ENCODE measurements around the gene TRIM66.

TRIM66 gene

DNA sequence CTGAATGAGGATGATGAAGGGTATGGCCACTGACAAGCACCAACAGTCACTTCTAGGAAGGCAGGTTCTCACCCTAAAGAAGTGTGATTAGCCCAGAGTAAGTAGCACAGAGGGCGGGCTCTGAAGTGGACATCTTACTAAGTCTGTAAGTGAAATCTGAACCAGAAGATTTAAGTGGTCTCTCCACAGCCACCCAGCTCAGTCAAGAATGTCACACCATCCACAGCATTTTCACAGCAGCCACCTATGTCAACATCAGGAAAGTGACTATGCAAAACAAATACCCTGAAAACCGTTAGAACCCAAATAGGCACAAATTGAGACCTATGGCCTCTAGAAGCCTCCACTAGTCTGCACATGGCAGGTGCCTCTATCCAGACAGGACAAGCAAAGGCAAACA is 65.4 kb downstream of the TRIM66 start:
- Histone ChIP-seq H3K9ac (ENCODE audit: low read depth, low read length) (no peak overlapping the region), H3K9me3 (replicated peaks; ENCODE audit: low read length) (no peaks in the 10 kb centered on the region), H3K4me1 (ENCODE audit: control insufficient read depth, insufficient read depth, low read length) (no peaks in the 10 kb centered on the region), H3K36me3 (ENCODE audit: insufficient read depth, low read length) (peaks cover 48% of the 10 kb centered on the region), H3K4me2 (ENCODE audit: low read length) (no peak overlapping the region), H3K27me3 (ENCODE audit: control insufficient read depth, insufficient read depth, low read length) (no peaks in the 10 kb centered on the region), H3K4me3 (ENCODE audit: low read length) (no peak overlapping the region)

DNA sequence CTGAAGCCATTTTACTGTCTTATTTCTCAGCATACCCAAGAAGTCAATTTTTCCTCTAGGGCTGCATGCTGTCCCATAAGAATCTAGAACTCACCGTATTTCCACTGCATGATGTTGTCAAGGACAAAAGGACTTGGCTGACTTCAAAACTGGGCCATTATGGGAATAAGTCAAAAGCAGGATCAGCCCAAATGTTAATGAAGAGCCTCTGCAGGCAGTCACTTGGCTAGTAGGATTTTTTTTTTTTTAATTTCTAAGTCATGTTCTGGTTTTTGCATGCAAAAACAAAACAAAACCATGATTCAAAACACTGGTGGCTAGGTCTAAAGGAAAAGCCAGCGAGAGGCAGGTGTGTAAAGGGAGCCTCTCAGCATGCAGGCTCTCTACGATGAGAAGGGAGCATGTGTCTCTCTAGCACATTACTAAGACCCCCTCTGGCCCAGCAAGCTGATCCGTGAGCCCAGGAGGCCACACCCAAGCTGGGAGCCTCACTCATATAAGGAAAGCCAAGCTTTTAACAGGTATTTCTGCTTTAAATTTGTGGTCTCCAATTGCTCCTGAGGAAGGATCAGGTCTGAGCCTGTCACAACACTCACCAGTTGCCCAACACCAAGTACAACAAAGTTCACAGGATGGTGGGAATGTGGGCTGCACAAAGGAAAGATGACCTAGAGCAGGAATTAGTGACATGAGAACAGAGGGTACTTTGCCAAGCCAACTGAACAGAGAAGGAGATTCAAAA is 67.0 kb downstream of the TRIM66 start:
- Histone ChIP-seq H3K4me3 (ENCODE audit: low read length) (no peak overlapping the region), H3K4me2 (ENCODE audit: low read length) (no peak overlapping the region), H3K36me3 (ENCODE audit: insufficient read depth, low read length) (peaks cover 36% of the 10 kb centered on the region), H3K4me1 (ENCODE audit: control insufficient read depth, insufficient read depth, low read length) (no peaks in the 10 kb centered on the region), H3K27me3 (ENCODE audit: control insufficient read depth, insufficient read depth, low read length) (no peaks in the 10 kb centered on the region), H3K9me3 (replicated peaks; ENCODE audit: low read length) (no peaks in the 10 kb centered on the region), H3K9ac (ENCODE audit: low read depth, low read length) (no peak overlapping the region)

DNA sequence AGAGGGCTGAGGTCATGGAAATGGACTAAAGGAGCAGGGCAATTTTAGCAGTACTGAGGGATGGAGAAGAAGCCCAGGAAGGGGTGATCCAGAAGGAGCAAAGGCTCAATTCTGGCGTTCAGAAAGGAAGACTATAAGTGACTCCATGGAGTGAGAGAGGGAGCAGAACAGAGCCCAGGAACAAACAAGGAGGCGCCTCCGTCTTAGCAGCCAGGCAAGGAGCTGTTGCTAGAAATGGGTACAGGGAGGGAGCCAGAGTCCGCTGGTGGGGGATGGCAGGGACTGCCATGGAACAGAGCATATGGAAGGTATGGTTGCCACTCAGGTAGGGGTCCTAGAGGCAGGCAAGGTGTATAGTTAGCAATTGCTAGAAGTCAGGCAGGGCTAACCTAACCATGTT is 68.0 kb downstream of the TRIM66 start:
- Histone ChIP-seq H3K27me3 (ENCODE audit: control insufficient read depth, insufficient read depth, low read length) (no peaks in the 10 kb centered on the region), H3K4me1 (ENCODE audit: control insufficient read depth, insufficient read depth, low read length) (no peaks in the 10 kb centered on the region), H3K4me2 (ENCODE audit: low read length) (no peak overlapping the region), H3K4me3 (ENCODE audit: low read length) (no peak overlapping the region), H3K9me3 (replicated peaks; ENCODE audit: low read length) (no peaks in the 10 kb centered on the region), H3K36me3 (ENCODE audit: insufficient read depth, low read length) (peaks cover 28% of the 10 kb centered on the region), H3K9ac (ENCODE audit: low read depth, low read length) (no peak overlapping the region)

DNA sequence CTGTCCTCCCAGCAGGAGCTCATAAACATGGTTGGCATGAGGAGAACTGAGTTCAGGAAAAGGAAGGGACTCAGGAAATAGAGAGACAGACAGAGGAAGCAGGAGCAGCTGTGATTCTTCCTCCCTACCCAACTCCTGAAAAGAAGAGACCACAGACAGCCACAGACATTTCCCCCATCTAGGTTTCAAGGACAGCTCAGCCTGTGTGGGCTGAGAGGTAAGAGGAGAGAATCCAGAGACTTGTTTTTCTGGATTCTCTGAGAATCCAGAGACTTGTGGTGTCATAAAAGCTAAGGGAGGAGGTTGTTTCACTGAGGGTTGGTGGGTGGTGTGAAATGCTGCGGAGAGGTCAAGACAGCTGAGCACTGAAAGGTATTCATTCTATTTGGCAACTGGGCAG is 69.4 kb downstream of the TRIM66 start:
- peaks cover 18% of the 10 kb centered on the region for H3K36me3 ChIP-seq (ENCODE audit: insufficient read depth, low read length)
- H3K9me3 ChIP-seq (replicated peaks; ENCODE audit: low read length) = no peaks in the 10 kb centered on the region
- H3K4me1 ChIP-seq (ENCODE audit: control insufficient read depth, insufficient read depth, low read length) = peaks cover 7% of the 10 kb centered on the region
- H3K27me3 ChIP-seq (ENCODE audit: control insufficient read depth, insufficient read depth, low read length) = no peaks in the 10 kb centered on the region
- no peak overlapping the region for H3K4me2 ChIP-seq (ENCODE audit: low read length)
- no peak overlapping the region for H3K9ac ChIP-seq (ENCODE audit: low read depth, low read length)
- no peak overlapping the region for H3K4me3 ChIP-seq (ENCODE audit: low read length)

DNA sequence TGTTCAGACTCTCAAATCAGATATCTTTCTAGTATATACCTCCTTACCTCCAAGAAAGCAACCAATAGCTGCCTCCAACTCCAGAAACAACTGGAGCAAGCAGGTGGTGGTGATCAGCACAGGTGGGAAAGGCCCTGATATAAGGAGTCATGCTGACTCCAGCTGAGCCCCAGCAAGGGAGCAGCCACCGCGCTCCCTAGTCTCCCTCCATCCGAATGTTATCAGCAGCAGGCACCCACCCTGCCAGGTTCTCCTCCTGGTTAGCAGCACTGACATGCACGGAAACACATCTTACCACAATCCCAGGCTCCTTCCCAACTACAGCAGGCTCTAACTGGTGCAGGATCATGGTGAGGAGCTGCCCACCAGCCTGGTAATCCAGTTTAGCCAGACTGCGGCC is 69.9 kb downstream of the TRIM66 start:
- Histone ChIP-seq H3K4me1 (ENCODE audit: control insufficient read depth, insufficient read depth, low read length) (peaks cover 7% of the 10 kb centered on the region), H3K9me3 (replicated peaks; ENCODE audit: low read length) (no peaks in the 10 kb centered on the region), H3K36me3 (ENCODE audit: insufficient read depth, low read length) (peaks cover 13% of the 10 kb centered on the region), H3K9ac (ENCODE audit: low read depth, low read length) (no peak overlapping the region), H3K27me3 (ENCODE audit: control insufficient read depth, insufficient read depth, low read length) (no peaks in the 10 kb centered on the region), H3K4me2 (ENCODE audit: low read length) (no peak overlapping the region), H3K4me3 (ENCODE audit: low read length) (no peak overlapping the region)

DNA sequence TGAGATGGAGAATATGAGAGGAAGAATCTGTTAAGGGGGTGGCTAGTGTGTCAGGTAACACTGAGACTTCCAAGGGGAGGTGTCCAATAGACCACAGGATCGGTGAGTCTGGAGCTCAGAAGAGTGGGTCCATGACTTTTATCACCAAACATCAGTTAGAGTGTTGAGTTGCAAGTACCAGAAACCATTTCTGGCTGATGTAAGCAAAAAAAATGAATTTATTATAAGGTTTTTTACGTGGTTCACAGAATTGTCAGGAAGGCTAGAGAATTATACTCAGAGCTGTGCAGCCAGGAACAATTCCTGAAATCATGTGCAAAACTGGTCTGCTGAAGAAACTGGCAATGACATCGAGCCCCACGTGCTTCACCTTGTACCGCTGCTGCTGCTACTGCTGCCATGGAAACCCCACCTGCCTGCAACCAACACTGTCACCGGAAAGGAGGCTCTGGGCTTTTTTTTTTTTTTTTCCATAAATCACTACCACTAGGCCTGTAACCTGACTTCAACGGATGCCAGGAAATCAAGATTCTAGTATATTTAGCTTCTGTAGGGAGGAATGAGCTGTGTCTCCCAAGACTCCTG is 71.8 kb downstream of the TRIM66 start:
- Histone ChIP-seq H3K4me1 (ENCODE audit: control insufficient read depth, insufficient read depth, low read length) (peaks cover 19% of the 10 kb centered on the region), H3K9ac (ENCODE audit: low read depth, low read length) (no peak overlapping the region), H3K4me3 (ENCODE audit: low read length) (no peak overlapping the region), H3K36me3 (ENCODE audit: insufficient read depth, low read length) (no peaks in the 10 kb centered on the region), H3K9me3 (replicated peaks; ENCODE audit: low read length) (no peaks in the 10 kb centered on the region), H3K4me2 (ENCODE audit: low read length) (no peak overlapping the region), H3K27me3 (ENCODE audit: control insufficient read depth, insufficient read depth, low read length) (no peaks in the 10 kb centered on the region)

DNA sequence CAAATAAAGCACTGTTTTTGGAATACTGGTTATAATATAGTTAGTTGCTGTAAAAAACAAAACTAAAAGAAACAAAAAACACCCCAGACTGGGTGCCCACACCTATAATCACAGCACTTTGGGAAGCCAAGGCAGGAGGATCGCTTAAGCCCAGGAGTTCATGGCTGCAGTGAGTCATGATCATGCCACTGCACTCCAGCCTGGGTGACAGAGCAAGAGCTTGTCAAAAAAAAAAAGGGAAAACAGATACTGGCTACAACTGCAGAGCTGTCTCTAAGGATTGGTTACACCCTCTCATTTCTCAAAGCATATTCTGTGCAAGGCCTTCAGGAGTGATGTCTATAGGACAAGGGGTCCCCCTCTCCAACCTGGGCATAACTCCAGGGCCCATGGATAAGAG is 73.8 kb downstream of the TRIM66 start:
- peaks cover 34% of the 10 kb centered on the region for H3K4me1 ChIP-seq (ENCODE audit: control insufficient read depth, insufficient read depth, low read length)
- H3K4me3 ChIP-seq (ENCODE audit: low read length) = no peak overlapping the region
- H3K9ac ChIP-seq (ENCODE audit: low read depth, low read length) = no peak overlapping the region
- H3K9me3 ChIP-seq (replicated peaks; ENCODE audit: low read length) = no peaks in the 10 kb centered on the region
- no peaks in the 10 kb centered on the region for H3K36me3 ChIP-seq (ENCODE audit: insufficient read depth, low read length)
- no peak overlapping the region for H3K4me2 ChIP-seq (ENCODE audit: low read length)
- no peaks in the 10 kb centered on the region for H3K27me3 ChIP-seq (ENCODE audit: control insufficient read depth, insufficient read depth, low read length)

DNA sequence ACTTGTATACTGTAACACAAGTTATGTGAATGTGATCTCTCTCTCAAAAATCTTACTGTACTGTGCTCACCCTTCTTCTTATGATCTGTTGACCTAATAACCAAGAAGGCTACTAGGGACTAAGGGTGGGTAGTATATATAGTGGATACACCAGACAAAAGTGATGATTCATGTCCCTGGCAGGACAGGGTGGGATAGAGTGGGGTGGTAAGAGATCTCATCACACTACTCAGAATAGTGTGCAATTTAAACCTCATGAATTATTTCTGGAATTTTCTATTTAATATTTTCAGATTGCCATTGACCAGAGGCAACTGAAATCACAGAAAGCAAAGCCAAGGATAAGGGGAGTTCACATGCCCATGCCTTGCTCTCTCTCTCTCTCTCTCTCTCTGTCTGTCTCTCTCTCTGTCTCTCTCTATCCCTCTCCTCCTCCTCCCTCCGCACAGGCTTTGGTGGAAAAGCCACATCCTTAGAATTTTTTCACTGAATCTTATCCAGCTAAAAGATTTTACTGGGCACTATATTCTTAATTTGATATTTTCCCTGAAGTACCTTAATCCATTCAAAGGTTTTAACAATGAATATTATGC is 76.4 kb downstream of the TRIM66 start:
- Histone ChIP-seq H3K4me1 (ENCODE audit: control insufficient read depth, insufficient read depth, low read length) (peaks cover 36% of the 10 kb centered on the region), H3K9ac (ENCODE audit: low read depth, low read length) (no peak overlapping the region), H3K4me2 (ENCODE audit: low read length) (no peak overlapping the region), H3K27me3 (ENCODE audit: control insufficient read depth, insufficient read depth, low read length) (no peaks in the 10 kb centered on the region), H3K4me3 (ENCODE audit: low read length) (no peak overlapping the region), H3K36me3 (ENCODE audit: insufficient read depth, low read length) (no peaks in the 10 kb centered on the region), H3K9me3 (replicated peaks; ENCODE audit: low read length) (no peaks in the 10 kb centered on the region)

DNA sequence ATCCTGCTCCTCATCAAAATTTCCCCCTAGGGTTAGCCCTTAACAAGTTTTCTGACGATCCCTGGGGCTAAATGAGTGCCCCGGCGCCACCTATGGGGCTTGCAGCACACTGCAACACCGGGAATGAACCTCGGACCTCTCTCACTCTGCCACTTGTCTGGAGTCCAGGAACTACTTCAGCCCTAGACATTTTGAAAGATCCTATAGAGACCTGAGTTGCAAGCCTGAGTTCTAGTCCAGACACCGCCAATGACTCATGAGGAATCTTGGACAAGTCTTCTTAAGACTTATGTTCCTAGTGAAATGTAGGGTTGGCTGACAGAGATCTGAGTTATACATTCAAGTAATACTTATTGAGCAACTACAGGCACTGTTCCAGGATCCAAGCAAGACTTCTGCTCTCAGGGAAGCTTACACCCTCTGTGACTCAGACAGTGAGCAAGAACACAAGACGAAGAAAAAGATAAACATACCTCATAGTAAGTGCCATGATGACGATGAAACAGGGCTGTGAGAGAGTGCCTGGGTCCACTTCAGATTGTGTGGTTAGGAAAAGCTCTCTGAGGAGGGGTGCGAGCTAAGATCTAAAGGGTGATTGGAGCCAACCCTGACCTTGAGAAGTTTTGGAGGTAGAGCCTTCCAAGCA is 78.3 kb downstream of the TRIM66 start:
- H3K4me3 ChIP-seq (ENCODE audit: low read length) = peak overlapping the region; percentile 40
- no peaks in the 10 kb centered on the region for H3K27me3 ChIP-seq (ENCODE audit: control insufficient read depth, insufficient read depth, low read length)
- H3K4me1 ChIP-seq (ENCODE audit: control insufficient read depth, insufficient read depth, low read length) = peaks cover 36% of the 10 kb centered on the region
- peak overlapping the region; percentile 42 for H3K9ac ChIP-seq (ENCODE audit: low read depth, low read length)
- H3K9me3 ChIP-seq (replicated peaks; ENCODE audit: low read length) = no peaks in the 10 kb centered on the region
- no peaks in the 10 kb centered on the region for H3K36me3 ChIP-seq (ENCODE audit: insufficient read depth, low read length)
- peak overlapping the region; percentile 70 for H3K4me2 ChIP-seq (ENCODE audit: low read length)

DNA sequence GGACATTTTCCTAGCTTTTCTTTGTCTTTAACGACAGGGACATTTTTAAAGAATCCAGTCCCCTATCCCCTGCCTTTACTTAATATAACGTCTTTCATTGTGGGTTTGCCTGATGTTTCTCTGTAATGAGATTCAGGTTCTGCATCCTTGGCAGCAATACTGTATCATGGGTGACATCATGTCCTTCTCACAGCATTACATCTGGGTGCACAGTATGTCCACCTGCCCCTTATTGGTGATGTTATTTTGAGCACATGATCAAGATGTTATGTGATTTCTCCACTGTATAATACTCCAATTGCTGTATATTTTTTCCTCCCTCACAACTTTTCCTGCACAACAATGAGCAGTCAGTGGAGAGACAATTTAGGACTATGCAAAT is 78.8 kb downstream of the TRIM66 start:
- no peak overlapping the region for H3K9ac ChIP-seq (ENCODE audit: low read depth, low read length)
- no peaks in the 10 kb centered on the region for H3K27me3 ChIP-seq (ENCODE audit: control insufficient read depth, insufficient read depth, low read length)
- no peak overlapping the region for H3K4me2 ChIP-seq (ENCODE audit: low read length)
- H3K4me1 ChIP-seq (ENCODE audit: control insufficient read depth, insufficient read depth, low read length) = peaks cover 33% of the 10 kb centered on the region
- no peaks in the 10 kb centered on the region for H3K36me3 ChIP-seq (ENCODE audit: insufficient read depth, low read length)
- no peak overlapping the region for H3K4me3 ChIP-seq (ENCODE audit: low read length)
- H3K9me3 ChIP-seq (replicated peaks; ENCODE audit: low read length) = no peaks in the 10 kb centered on the region

DNA sequence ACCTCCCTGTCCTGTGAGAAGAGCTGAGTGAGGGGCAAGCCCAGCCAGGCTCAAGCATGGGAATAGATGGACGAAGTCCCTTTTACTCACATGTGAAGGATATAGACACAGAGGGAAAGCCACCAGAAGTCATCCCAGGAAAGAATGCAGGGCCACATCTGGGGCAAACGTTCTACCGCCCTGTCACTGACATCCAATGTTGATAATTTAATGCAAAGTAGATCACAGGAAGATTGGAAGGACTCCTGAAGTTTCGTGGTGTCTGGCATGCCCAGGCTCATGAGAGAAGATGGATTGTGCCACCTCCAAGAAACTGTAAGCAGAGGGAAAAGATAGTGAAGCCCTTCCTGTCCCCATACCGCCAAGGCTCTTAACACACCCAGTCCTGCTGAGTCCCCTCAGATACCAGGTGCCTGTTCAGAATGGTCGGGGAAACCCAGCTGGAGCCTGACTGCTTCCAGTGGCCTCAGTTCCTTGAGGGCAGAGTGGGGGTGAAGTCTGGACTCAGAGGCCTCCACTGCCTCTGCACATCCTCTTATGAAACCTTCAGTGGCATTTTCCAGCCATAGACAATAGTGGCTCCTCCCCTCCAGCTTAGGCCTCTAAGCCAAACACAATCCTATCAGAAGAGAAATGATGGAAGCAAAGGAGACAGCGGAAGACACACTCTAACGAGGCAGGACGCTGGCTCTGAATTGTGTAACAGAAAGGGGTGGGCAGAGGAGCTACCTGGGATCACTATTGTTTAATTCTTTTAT is 80.9 kb downstream of the TRIM66 start:
- Histone ChIP-seq H3K9me3 (replicated peaks; ENCODE audit: low read length) (no peaks in the 10 kb centered on the region), H3K9ac (ENCODE audit: low read depth, low read length) (no peak overlapping the region), H3K27me3 (ENCODE audit: control insufficient read depth, insufficient read depth, low read length) (no peaks in the 10 kb centered on the region), H3K36me3 (ENCODE audit: insufficient read depth, low read length) (no peaks in the 10 kb centered on the region), H3K4me2 (ENCODE audit: low read length) (no peak overlapping the region), H3K4me3 (ENCODE audit: low read length) (no peak overlapping the region), H3K4me1 (ENCODE audit: control insufficient read depth, insufficient read depth, low read length) (peaks cover 27% of the 10 kb centered on the region)
